ENCODE data around the gene DPYSL5.

DPYSL5 gene

GRCh38 chr2:26989156-26989555 is 141.2 kb downstream of the DPYSL5 start:
- no peaks in the 10 kb centered on the region for H3K27me3 ChIP-seq (ENCODE audit: control insufficient read depth, insufficient read depth, low read length)
- H3K4me1 ChIP-seq (ENCODE audit: control insufficient read depth, low read depth, low read length): no peaks in the 10 kb centered on the region
- no peak overlapping the region for H3K4me3 ChIP-seq (ENCODE audit: low read length)
- no peak overlapping the region for H3K9ac ChIP-seq (ENCODE audit: low read length)
- no peak overlapping the region for H3K27ac ChIP-seq (ENCODE audit: low read length)
- no peaks in the 10 kb centered on the region for H3K9me3 ChIP-seq (ENCODE audit: control insufficient read depth, low read depth, low read length)
- H3K36me3 ChIP-seq (ENCODE audit: control insufficient read depth, low read depth, low read length): no peaks in the 10 kb centered on the region

GRCh38 chr2:26991717-26992116 is 143.8 kb downstream of the DPYSL5 start:
- Histone ChIP-seq H3K9me3 (ENCODE audit: control insufficient read depth, low read depth, low read length) (no peaks in the 10 kb centered on the region), H3K27ac (ENCODE audit: low read length) (no peak overlapping the region), H3K4me1 (ENCODE audit: control insufficient read depth, low read depth, low read length) (no peaks in the 10 kb centered on the region), H3K9ac (ENCODE audit: low read length) (no peak overlapping the region), H3K36me3 (ENCODE audit: control insufficient read depth, low read depth, low read length) (no peaks in the 10 kb centered on the region), H3K4me3 (ENCODE audit: low read length) (no peak overlapping the region), H3K27me3 (ENCODE audit: control insufficient read depth, insufficient read depth, low read length) (no peaks in the 10 kb centered on the region)

GRCh38 chr2:26993768-26994167 is 145.8 kb downstream of the DPYSL5 start:
- H3K27ac ChIP-seq (ENCODE audit: low read length): no peak overlapping the region
- H3K9me3 ChIP-seq (ENCODE audit: control insufficient read depth, low read depth, low read length): no peaks in the 10 kb centered on the region
- H3K4me3 ChIP-seq (ENCODE audit: low read length): no peak overlapping the region
- no peaks in the 10 kb centered on the region for H3K36me3 ChIP-seq (ENCODE audit: control insufficient read depth, low read depth, low read length)
- H3K4me1 ChIP-seq (ENCODE audit: control insufficient read depth, low read depth, low read length): no peaks in the 10 kb centered on the region
- no peaks in the 10 kb centered on the region for H3K27me3 ChIP-seq (ENCODE audit: control insufficient read depth, insufficient read depth, low read length)
- no peak overlapping the region for H3K9ac ChIP-seq (ENCODE audit: low read length)

GRCh38 chr2:26994983-26995382 is 147.1 kb downstream of the DPYSL5 start:
- Histone ChIP-seq H3K4me1 (ENCODE audit: control insufficient read depth, low read depth, low read length) (no peaks in the 10 kb centered on the region), H3K9ac (ENCODE audit: low read length) (no peak overlapping the region), H3K9me3 (ENCODE audit: control insufficient read depth, low read depth, low read length) (no peaks in the 10 kb centered on the region)

GRCh38 chr2:26997394-26997793 is 149.5 kb downstream of the DPYSL5 start:
- Histone ChIP-seq H3K36me3 (ENCODE audit: control insufficient read depth, low read depth, low read length) (no peaks in the 10 kb centered on the region), H3K27me3 (ENCODE audit: control insufficient read depth, insufficient read depth, low read length) (no peaks in the 10 kb centered on the region), H3K9me3 (ENCODE audit: control insufficient read depth, low read depth, low read length) (no peaks in the 10 kb centered on the region), H3K4me3 (ENCODE audit: low read length) (no peak overlapping the region), H3K27ac (ENCODE audit: low read length) (no peak overlapping the region), H3K9ac (ENCODE audit: low read length) (no peak overlapping the region), H3K4me1 (ENCODE audit: control insufficient read depth, low read depth, low read length) (no peaks in the 10 kb centered on the region)

More at GRCh38 chr2:26994983-26995382, 147.1 kb downstream of the DPYSL5 start:
- no peaks in the 10 kb centered on the region for H3K36me3 ChIP-seq (ENCODE audit: control insufficient read depth, low read depth, low read length)
- no peak overlapping the region for H3K27ac ChIP-seq (ENCODE audit: low read length)
- H3K4me3 ChIP-seq (ENCODE audit: low read length): no peak overlapping the region
- H3K27me3 ChIP-seq (ENCODE audit: control insufficient read depth, insufficient read depth, low read length): no peaks in the 10 kb centered on the region

GRCh38 chr2:26998323-26998722 is 150.4 kb downstream of the DPYSL5 start:
- no peak overlapping the region for H3K4me3 ChIP-seq (ENCODE audit: low read length)
- H3K9ac ChIP-seq (ENCODE audit: low read length): no peak overlapping the region
- no peaks in the 10 kb centered on the region for H3K9me3 ChIP-seq (ENCODE audit: control insufficient read depth, low read depth, low read length)
- no peaks in the 10 kb centered on the region for H3K27me3 ChIP-seq (ENCODE audit: control insufficient read depth, insufficient read depth, low read length)
- no peaks in the 10 kb centered on the region for H3K4me1 ChIP-seq (ENCODE audit: control insufficient read depth, low read depth, low read length)
- H3K36me3 ChIP-seq (ENCODE audit: control insufficient read depth, low read depth, low read length): no peaks in the 10 kb centered on the region
- no peak overlapping the region for H3K27ac ChIP-seq (ENCODE audit: low read length)

All from iPS-18a (cell line).